Measurements from ENCODE around the gene FGD2. TPM values are rescaled to one million over a fixed set of nuclear protein-coding genes. Genes with fewer than 3 reads are reported as not detected.

The FGD2 gene
- total RNA-seq, 2 donors from 2014 or later = 4.9 to 8.0 TPM

- no peaks in the 10 kb centered on the region for H3K9me3 ChIP-seq
- peaks cover 0 to 42% of the 10 kb centered on the region in 2 donors for H3K4me1 ChIP-seq
- H3K27me3 ChIP-seq = no peaks in the 10 kb centered on the region
- peak overlapping the region in 1 of 2 donors; percentile 26 for H3K27ac ChIP-seq
- DNase-seq (ENCODE audit: low spot score) = no peak
- no peak overlapping the region for H3K4me3 ChIP-seq
- peaks cover 30% of the 10 kb centered on the region for H3K36me3 ChIP-seq
- TF ChIP-seq, protein P1, sequence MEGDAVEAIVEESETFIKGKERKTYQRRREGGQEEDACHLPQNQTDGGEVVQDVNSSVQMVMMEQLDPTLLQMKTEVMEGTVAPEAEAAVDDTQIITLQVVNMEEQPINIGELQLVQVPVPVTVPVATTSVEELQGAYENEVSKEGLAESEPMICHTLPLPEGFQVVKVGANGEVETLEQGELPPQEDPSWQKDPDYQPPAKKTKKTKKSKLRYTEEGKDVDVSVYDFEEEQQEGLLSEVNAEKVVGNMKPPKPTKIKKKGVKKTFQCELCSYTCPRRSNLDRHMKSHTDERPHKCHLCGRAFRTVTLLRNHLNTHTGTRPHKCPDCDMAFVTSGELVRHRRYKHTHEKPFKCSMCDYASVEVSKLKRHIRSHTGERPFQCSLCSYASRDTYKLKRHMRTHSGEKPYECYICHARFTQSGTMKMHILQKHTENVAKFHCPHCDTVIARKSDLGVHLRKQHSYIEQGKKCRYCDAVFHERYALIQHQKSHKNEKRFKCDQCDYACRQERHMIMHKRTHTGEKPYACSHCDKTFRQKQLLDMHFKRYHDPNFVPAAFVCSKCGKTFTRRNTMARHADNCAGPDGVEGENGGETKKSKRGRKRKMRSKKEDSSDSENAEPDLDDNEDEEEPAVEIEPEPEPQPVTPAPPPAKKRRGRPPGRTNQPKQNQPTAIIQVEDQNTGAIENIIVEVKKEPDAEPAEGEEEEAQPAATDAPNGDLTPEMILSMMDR (IDR thresholded peaks at IDR 0.05) = no peak
These were observed 40.5 kb upstream of the FGD2 start for GRCh38 chr6:36964908-36965307.

DNA sequence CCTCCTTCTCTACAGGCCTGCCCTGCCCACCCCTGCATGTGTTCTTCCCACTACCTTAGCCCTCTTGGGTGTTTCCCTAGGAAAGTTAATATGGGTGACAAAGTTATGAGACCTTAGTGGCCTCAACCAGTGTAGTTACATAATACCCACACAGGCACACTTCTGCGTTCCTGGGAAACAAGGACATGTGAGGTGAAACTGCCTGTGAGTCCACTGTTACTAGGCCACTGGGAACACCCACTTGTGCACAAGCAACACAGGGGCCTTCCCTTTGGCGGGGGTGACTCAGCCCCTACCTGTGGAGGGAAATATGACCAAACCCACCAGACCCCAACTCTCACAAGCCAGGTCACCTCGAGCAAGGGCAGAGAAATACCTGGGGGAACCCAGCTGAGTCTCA, 38.2 kb upstream of the FGD2 start:
- H3K36me3 ChIP-seq = peaks cover 54% of the 10 kb centered on the region
- H3K4me1 ChIP-seq = peaks cover 0 to 59% of the 10 kb centered on the region in 2 donors
- no peak for DNase-seq (ENCODE audit: low spot score)
- H3K4me3 ChIP-seq = no peak overlapping the region
- no peaks in the 10 kb centered on the region for H3K27me3 ChIP-seq
- peak overlapping the region; percentile 20 for H3K27ac ChIP-seq
- no peaks in the 10 kb centered on the region for H3K9me3 ChIP-seq
- TF ChIP-seq, protein P1 (IDR thresholded peaks at IDR 0.05) = no peak

DNA sequence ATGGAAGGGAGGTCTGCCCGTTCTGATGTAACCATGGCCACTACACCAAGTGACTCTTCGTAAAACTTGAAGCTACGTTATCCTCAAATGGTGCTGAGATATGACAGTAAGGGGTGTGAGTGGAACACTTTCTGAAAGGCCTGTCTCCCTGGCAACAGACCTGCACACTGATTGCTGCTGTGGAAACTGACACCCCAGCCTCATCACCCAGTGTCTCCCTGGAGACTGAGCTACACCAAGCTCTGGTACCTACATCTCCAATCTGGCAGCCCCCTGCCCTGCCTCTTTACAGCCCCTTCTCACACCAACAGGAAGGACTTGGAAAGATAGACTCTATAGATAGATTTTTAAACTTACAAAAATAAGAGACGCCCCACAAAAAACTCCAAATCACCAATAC, 37.7 kb upstream of the FGD2 start:
- Histone ChIP-seq H3K27me3 (no peaks in the 10 kb centered on the region), H3K9me3 (no peaks in the 10 kb centered on the region), H3K36me3 (peaks cover 59% of the 10 kb centered on the region), H3K4me1 (peaks cover 0 to 63% of the 10 kb centered on the region in 2 donors), H3K4me3 (no peak overlapping the region), H3K27ac (peak overlapping the region; percentile 20)
- no peak for DNase-seq (ENCODE audit: low spot score)
- TF ChIP-seq, protein P1 (IDR thresholded peaks at IDR 0.05) = no peak

- Histone ChIP-seq H3K27ac (peak overlapping the region; percentile 19 to 35), H3K4me1 (peaks cover 0 to 67% of the 10 kb centered on the region in 2 donors), H3K9me3 (no peaks in the 10 kb centered on the region), H3K4me3 (no peak overlapping the region), H3K36me3 (peaks cover 65% of the 10 kb centered on the region), H3K27me3 (no peaks in the 10 kb centered on the region)
- TF ChIP-seq, protein P1 (IDR thresholded peaks at IDR 0.05) = no peak
- peak; percentile 73 for DNase-seq (ENCODE audit: low spot score)
These were observed 37.0 kb upstream of the FGD2 start for GRCh38 chr6:36968266-36968977.

DNA sequence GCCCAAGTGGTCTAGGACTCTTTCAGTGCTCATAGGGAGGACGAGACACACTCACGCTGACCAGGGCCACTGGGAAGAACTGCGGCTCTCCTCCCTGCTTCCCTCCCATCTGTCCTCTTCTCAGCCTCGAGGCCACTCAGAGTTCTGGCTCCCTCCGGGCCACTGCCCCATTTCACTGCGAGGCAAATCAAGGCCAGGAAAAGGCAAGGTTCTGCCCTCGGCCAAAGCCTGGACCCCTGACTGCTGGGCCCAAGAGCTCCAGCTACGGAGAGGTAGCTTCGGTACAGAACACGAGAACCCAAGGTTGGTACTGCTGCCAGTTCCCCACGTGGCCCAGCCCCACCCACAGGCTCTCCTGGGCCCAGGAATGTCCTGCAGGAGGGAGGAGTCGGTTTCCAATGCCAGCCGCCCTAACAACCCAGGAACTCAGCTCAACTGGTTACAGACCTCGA, 36.2 kb upstream of the FGD2 start:
- Histone ChIP-seq H3K9me3 (no peaks in the 10 kb centered on the region), H3K36me3 (peaks cover 73% of the 10 kb centered on the region), H3K27ac (peak overlapping the region in 1 of 2 donors; percentile 35), H3K27me3 (no peaks in the 10 kb centered on the region), H3K4me3 (no peak overlapping the region), H3K4me1 (peaks cover 0 to 67% of the 10 kb centered on the region in 2 donors)
- TF ChIP-seq, protein P1 (IDR thresholded peaks at IDR 0.05) = no peak
- DNase-seq (ENCODE audit: low spot score) = no peak

All from right atrium auricular region (tissue), 2 donors.